GM19240 (cell line): ENCODE data around the gene SLCO3A1.

Experiments
- DNase-seq: peaks from one replicate; pipeline ENCODE4 v3.0.0; 2011; ENCODE audit warnings: low spot score; ENCODE audit not compliant: insufficient read length

The SLCO3A1 gene

DNA sequence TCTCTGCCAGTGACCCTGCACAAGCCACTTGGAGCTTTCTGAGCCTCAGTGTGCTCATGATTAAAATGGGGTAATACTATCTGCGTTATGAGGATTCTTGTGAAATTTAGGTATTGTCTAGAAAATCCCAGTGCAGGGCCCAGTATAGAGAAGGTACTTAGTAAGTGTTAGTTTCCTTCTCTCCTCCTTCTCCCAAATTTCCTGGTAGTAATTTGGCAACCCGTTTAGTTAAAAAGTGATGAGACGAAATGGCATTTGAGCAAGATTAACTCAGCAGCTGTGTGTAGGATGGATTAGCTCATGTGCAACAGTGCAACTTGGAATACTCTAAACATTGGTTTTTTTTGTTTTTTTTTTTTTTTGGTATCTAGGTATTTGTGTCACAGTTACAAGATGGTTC is 84.6 kb downstream of the SLCO3A1 start:
- DNase-seq, result no peak

DNA sequence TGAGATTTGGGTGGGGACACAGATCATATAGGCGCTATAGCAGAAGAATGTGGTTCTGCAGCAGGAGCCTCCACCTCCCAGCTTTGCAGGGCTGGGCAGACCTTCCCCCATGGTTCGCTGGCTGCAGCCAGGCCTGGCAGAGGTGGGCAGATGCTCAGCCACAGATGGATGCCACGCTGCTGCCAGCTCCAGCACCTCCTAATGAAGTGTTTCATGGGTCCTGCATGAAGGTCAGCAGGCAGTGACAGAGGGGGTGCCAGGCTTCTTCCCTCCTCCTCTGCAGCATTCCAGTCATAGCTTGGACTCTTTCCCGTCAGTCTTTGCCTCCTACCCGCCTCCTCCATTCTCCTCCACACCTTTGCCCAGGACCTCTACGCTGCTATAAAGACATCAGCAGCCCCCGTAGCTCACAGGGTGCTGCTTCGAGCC is 85.9 kb downstream of the SLCO3A1 start:
- no peak for DNase-seq

- no peak for DNase-seq
Observed at GRCh38 chr15:91940496-91941381, 87.2 kb downstream of the SLCO3A1 start.

DNA sequence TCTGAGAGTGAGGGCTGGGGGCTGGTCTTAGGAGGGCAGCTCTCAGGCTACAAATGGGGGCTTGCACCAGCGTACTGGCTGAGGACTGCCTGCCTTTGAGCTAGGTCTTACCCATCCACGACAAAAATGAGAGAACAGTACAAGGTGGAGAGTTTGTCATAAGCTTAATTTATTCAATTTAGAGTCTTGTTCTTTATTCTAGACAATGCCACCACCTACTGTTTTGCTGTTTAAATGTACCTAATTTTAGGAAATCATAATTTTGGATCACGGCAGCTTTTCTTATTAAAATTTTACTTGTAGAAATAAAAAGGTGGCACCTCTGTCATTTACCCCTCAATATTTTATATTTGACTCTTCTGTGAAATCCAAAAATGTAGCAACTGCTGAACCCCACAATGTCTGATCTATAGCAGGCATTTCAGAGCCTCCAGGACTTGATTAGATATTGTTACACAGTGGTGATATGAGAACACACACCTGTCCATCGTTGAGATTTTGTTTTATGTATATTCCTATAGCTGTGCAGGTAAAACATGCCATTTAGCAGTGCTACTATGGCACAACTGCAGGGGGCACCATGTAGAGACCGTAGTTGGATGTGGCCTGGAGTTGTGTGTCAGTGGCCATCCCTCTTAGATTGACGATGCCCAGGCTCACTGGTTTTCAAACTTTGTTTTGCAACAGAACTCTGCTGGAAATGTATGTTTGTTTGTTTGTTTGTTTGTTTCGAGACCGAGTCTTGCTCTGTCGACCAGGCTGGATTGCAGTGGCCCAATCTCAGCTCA is 88.6 kb downstream of the SLCO3A1 start:
- DNase-seq, result no peak

DNA sequence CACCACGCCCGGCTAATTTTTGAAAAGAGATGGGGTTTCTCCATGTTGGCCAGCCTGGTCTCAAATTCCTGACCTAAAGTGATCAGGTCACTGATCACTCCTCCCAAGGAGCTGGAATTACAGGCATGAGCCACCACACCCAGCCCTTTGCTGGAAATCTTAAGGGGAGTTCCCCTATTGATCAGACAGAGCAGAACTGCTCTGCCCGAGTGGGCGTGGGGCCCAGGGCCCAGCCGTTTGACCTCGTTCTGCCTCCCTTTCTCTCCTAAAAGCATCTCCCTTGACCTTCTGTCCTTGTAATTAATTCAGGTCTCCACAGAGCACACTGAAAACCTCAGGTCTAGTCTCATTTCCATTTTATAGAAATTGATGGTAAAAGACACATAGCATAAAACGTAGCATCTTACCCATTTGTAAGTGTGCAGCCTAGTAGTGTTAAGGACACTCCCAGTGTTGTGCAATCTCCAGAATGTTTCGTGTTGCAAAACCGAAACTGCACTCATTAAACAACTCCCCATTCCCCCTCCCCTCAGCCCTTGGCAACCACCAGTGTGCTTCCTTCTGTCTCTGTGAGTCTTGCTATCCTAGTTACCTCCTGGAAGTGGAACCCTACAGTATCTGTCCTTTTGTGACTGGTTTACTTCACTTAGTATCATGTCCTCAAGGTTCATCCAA is 89.3 kb downstream of the SLCO3A1 start:
- no peak for DNase-seq

- no peak for DNase-seq
Observed at GRCh38 chr15:91944331-91944730, 90.8 kb downstream of the SLCO3A1 start.

DNA sequence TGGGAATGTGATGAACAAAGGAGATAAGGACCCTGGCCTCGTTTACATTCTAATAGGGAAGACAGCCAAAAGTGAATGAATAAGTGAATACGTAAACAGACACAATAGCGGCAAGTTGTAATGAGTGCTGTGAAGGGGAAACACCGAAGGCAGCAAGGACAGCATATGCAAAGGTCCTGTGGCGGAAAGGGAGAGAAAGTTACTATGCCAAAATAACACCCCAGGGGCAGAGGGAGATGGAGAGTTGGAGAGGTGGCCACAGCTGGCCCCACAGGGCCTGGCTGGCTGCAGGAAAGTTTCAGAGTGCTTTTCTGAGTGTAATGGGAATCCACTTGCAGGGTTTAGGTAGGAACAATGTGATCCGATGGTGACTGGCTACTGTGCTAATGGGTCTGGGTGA is 91.9 kb downstream of the SLCO3A1 start:
- DNase-seq, result no peak

GRCh38 chr15:91946075-91946474 is 92.6 kb downstream of the SLCO3A1 start:
- DNase-seq, result no peak

GRCh38 chr15:91946581-91947292 is 93.2 kb downstream of the SLCO3A1 start:
- DNase-seq, result no peak

DNA sequence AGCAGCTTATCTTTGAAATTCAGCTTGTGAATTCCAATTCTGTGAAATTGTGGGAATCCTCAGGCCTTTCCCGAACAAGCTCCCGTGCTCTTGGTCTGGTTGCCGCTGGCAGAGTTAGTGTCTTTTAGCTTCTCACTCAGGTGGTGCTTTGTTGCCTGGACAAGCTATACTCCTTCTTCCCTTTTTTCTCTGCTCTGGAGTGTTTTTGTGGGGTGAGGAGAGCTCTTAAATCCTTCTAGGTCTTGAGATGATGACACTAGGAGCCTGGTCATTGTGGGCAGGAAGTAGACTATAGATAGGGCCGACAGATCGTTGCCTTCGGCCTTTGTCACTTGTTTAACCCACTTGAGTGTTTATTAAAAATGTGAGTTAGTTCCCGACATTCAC is 93.8 kb downstream of the SLCO3A1 start:
- no peak for DNase-seq

DNA sequence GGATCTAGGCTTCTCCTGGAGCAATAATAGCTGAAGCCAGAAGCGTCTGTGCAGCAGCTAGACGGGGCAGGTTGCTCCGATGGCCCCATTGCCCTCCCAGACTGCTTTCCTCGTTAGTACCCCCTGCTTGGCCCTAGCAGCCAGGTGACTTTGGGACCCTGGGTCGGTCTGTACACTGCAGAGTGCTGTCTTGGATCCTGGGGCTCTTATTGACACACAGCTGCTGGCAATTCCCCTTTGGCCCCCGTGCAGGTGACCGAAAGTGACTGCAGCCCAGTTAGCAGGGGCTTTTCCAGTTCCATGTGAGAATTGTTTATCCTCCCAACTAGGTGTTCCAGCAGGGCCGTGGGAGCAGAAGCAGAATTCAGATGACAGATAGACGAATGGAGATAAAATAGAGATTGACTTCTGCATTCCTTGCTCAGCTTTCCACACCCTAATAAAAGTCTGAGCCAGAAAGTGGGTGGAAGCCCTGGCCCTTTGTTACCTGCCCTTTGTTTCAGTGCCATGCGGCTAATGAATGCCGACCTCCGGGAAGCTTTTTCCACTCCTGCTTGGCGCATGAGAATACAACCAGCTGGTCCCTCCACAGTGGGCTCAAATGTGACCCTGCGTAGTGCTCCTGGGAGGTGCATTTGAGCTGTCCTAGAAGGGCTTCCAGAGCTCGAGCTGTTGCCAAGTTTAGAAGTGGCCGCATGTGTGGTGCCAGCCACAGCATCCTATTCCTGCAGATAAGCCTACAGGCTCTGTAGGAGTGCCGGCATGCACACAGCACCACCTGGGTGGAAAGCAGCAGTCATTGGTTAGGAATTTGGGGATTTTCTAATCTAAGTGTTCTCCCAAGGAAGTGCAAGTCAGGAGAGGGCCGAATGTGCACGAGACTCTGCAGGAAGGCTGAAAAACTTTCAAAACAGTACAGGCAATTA is 94.4 kb downstream of the SLCO3A1 start:
- DNase-seq, result no peak

GRCh38 chr15:91949361-91949760 is 95.9 kb downstream of the SLCO3A1 start:
- DNase-seq, result no peak

DNA sequence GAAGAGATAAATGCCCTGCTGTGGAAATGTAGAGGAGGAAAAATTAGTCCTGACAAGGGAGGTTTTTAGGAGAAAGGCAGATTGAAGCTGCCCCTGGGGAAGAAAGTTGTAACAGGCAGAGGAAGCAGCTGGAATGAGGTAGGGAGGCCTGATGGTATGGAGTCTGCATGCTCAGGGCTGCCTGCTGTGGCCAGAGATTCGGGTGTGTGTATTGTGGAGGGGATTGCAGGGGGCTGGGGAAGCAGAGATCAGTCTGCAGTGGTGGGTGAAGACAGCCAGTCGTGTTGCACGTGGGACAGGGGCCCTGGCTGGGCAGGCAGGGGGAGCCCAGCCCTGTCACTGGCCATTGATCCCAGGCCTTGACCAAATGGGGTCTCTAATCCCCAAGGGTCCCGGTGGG is 96.5 kb downstream of the SLCO3A1 start:
- DNase-seq, result no peak

- DNase-seq, result no peak
Observed at GRCh38 chr15:91950631-91951329, 97.3 kb downstream of the SLCO3A1 start.

- no peak for DNase-seq
Observed at GRCh38 chr15:91952216-91952615, 98.7 kb downstream of the SLCO3A1 start.

DNA sequence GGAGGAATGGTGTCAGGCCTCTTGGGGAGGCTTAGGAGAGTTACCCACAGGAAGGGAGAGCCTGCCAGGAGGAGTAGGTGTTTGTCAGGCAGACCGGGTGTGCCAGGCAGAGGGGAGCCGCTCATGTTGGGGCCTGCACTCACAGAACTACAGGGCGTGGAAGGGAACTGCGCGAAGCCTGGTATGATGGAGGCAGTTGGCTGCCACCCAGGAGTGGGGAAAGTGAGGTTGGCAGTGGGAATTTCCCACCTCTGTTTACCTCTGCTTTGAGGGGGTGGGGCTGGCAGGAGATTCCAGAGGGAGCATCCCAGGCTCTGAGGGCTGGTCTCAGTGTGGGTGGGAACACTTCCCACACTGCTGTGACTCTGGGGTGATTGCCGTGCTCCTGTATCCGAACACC is 99.9 kb downstream of the SLCO3A1 start:
- no peak for DNase-seq

DNA sequence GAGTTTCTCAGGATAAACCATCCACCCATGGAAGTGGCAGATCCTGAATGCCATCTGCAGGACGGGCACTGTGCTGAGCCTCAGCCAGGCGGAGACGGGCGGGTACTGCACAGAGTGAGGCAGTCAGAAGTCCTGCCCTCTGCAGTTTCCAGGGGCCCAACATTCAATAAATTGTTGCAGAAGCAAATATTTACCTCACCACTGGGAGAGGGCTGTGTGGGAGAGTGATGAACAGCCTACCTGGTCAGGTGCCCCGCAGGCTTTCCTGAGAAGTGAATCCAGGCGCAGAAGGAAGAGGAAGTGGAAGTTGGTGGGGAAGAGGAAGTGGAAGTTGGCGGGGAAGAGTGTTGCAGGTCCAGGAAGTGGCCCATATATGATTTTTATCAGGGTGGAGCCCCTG is 100.8 kb downstream of the SLCO3A1 start:
- no peak for DNase-seq

GRCh38 chr15:91956026-91956723 is 102.7 kb downstream of the SLCO3A1 start:
- no peak for DNase-seq

- DNase-seq, result no peak
Observed at GRCh38 chr15:91961357-91961756, 107.8 kb downstream of the SLCO3A1 start.
